Muscle of arm (tissue), 12 donors: ENCODE data around the gene BMAL2. TPM values are rescaled to one million over a fixed set of nuclear protein-coding genes. Genes with fewer than 3 reads are reported as not detected.

ENCODE experiments used
- DNase-seq: peaks from one replicate; pipeline ENCODE4 v3.0.0-alpha.2; 2013
- polyA plus RNA-seq, 12 donors: library from polyadenylated mRNA; unstranded; fragments of 120-200 nt; gene quantifications; one replicate each; pipeline ENCODE4 v1.2.1, GENCODE V29; 2013; ENCODE audit not compliant: insufficient read length in 12 of 12

Gene BMAL2
- polyA plus RNA-seq, 12 donors, result 1.4 to 4.7 (median 1.9) TPM; not detected in 2

GRCh38 chr12:27355486-27355885, 22.9 kb downstream of the BMAL2 start:
- DNase-seq, result no peak

- DNase-seq, result no peak
Measured at GRCh38 chr12:27355979-27356378, 23.3 kb downstream of the BMAL2 start.

GRCh38 chr12:27359578-27360340, 27.1 kb downstream of the BMAL2 start:
- no peak for DNase-seq

- DNase-seq, result no peak
Measured at GRCh38 chr12:27361372-27361771, 28.7 kb downstream of the BMAL2 start.

GRCh38 chr12:27366621-27367020, 34.0 kb downstream of the BMAL2 start:
- DNase-seq, result no peak

GRCh38 chr12:27367078-27367477, 34.4 kb downstream of the BMAL2 start:
- DNase-seq, result no peak

- no peak for DNase-seq
Measured at GRCh38 chr12:27382171-27382795, 49.6 kb downstream of the BMAL2 start.

Other genes starting within 250 kb of the BMAL2 start
- 10 to 100 TPM in 11 of 12 donors, not detected in 1; 12.0 to 41.1 (median 28.1) TPM for gene STK38L, start 88.5 kb upstream of the BMAL2 start, polyA plus RNA-seq
- gene SMCO2, start 113.9 kb downstream of the BMAL2 start, polyA plus RNA-seq, result under 1 TPM in 1 of 12 donors, not detected in 11; 0.84 TPM
- 10 to 100 TPM in 11 of 12 donors, not detected in 1; 22.2 to 85.1 (median 38.0) TPM for gene PPFIBP1, start 191.4 kb downstream of the BMAL2 start, polyA plus RNA-seq